HEK293 (cell line): ENCODE data around the gene PFKL.

ENCODE experiments used
- HOXC10 ChIP-seq: sonication (generic); formaldehyde crosslinking; IDR thresholded peaks from 2 replicates; pipeline ENCODE4 v1.8.1; 2023; ENCODE audit warnings: mild to moderate bottlenecking, missing genetic modification reagents
- SETDB1 ChIP-seq: IDR thresholded peaks from one replicate; pipeline ENCODE4 v1.6.1; 2017; ENCODE audit warnings: mild to moderate bottlenecking, low read length, moderate library complexity, mixed read lengths; ENCODE audit not compliant: insufficient read length
- ZNF274 ChIP-seq, 2 experiments: fragments of 200-500 bp in 1 of 2; fragments of 450-650 bp in 1 of 2; sonication (Bioruptor generic) in 1 of 2; formaldehyde crosslinking in 1 of 2; IDR thresholded peaks; 2 replicates each; pipeline versions ENCODE4 v1.5.1 to v1.6.1; 2014 to 2016; ENCODE audit warnings: borderline replicate concordance in 1 of 2, inconsistent platforms in 1 of 2, low read length in 1 of 2, missing biosample characterization in 1 of 2, missing genetic modification characterization in 1 of 2
- ZNF391 ChIP-seq: fragments of 450-650 bp; formaldehyde crosslinking; IDR thresholded peaks from 2 replicates; pipeline ENCODE4 v1.5.1; 2016; ENCODE audit warnings: low read depth, missing biosample characterization, missing genetic modification characterization, borderline replicate concordance
- ZNF76 ChIP-seq: fragments of 450-650 bp; formaldehyde crosslinking; IDR thresholded peaks from 2 replicates; pipeline ENCODE4; 2016; ENCODE audit warnings: low read depth, missing biosample characterization, missing genetic modification characterization, borderline replicate concordance
- TF ChIP-seq, protein P1 (sequence below): fragments of 450-650 bp; formaldehyde crosslinking; IDR thresholded peaks from 2 replicates; pipeline ENCODE4 v1.5.1; 2016; ENCODE audit warnings: missing biosample characterization, missing genetic modification characterization

DNA sequence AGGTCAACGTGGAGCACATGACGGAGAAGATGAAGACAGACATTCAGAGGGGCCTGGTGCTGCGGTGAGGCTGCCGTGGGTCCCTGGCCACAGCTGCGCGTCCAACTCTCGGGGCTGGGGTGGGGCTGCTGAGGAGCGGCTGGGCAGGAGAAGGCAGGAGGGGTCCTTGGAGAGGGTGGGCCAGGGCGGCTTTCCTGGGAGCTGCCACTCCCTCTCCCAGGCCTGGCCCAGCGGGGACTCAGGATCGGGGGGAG is 24.9 kb downstream of the PFKL start:
- TF ChIP-seq, protein P1, sequence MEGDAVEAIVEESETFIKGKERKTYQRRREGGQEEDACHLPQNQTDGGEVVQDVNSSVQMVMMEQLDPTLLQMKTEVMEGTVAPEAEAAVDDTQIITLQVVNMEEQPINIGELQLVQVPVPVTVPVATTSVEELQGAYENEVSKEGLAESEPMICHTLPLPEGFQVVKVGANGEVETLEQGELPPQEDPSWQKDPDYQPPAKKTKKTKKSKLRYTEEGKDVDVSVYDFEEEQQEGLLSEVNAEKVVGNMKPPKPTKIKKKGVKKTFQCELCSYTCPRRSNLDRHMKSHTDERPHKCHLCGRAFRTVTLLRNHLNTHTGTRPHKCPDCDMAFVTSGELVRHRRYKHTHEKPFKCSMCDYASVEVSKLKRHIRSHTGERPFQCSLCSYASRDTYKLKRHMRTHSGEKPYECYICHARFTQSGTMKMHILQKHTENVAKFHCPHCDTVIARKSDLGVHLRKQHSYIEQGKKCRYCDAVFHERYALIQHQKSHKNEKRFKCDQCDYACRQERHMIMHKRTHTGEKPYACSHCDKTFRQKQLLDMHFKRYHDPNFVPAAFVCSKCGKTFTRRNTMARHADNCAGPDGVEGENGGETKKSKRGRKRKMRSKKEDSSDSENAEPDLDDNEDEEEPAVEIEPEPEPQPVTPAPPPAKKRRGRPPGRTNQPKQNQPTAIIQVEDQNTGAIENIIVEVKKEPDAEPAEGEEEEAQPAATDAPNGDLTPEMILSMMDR (tag by site-specific recombination) = no peak
- no peak for TF ChIP-seq ZNF274 (IDR thresholded peaks at IDR 0.05; ENCODE audit: low read length)
- TF ChIP-seq ZNF274 (tag by site-specific recombination; IDR thresholded peaks at IDR 0.05; ENCODE audit: borderline replicate concordance) = no peak
- TF ChIP-seq ZNF391 (tag by site-specific recombination) = no peak
- TF ChIP-seq ZNF76 (tag by site-specific recombination) = no peak
- no peak for TF ChIP-seq HOXC10
- no peak for TF ChIP-seq SETDB1
